Activated T-cell treated with anti-CD3 and anti-CD28 coated beads, Interleukin-2, amount 50 U/mL, for 4 hours (primary cell): Measurements from ENCODE around the gene TLX3. TPM values are rescaled to one million over a fixed set of nuclear protein-coding genes. Genes with fewer than 3 reads are reported as not detected.
"Not testable (repeated sequence)": the region's sequence is repeated elsewhere in the genome, so short reads cannot be mapped to it uniquely, and the experiment has no call there.

Experiments
- ATAC-seq, 2 donors: fragments of 200-7000 bp; cut with Tn5 transposase; one replicate each; pipeline ENCODE4 v1.10.0; 2021
- DNase-seq: peaks from one replicate; pipeline ENCODE4 v3.0.0-alpha.2; 2020
- H3K27me3 Mint-ChIP-seq: one replicate; pipeline ENCODE4 v1.8.0; 2021; ENCODE audit warnings: low read depth, mixed read lengths
- H3K36me3 Mint-ChIP-seq: one replicate; pipeline ENCODE4 v1.8.0; 2022; ENCODE audit warnings: mixed read lengths; ENCODE audit not compliant: insufficient read depth
- H3K4me1 Mint-ChIP-seq: one replicate; pipeline ENCODE4 v1.8.0; 2021; ENCODE audit warnings: low read depth, mixed read lengths
- H3K4me3 Mint-ChIP-seq: one replicate; pipeline ENCODE4 v1.8.0; 2021; ENCODE audit warnings: mild to moderate bottlenecking, moderate library complexity, mixed read lengths
- H3K9me3 Mint-ChIP-seq: one replicate; pipeline ENCODE4 v1.8.0; 2021; ENCODE audit warnings: mixed read lengths
- total RNA-seq, 3 donors: library from RNA; stranded (reverse); gene quantifications; one replicate each; pipeline ENCODE4 v1.2.1, GENCODE V29; 2021

TLX3 gene
- total RNA-seq, 3 donors from 2014 or later = not detected

- Mint-ChIP-seq H3K36me3 (no peaks in the 10 kb centered on the region), H3K4me1 (no peaks in the 10 kb centered on the region), H3K27me3 (peaks cover 45% of the 10 kb centered on the region), H3K4me3 (no peak overlapping the region), H3K9me3 (no peaks in the 10 kb centered on the region)
- DNase-seq = no peak
- ATAC-seq = no peak
Observed at GRCh38 chr5:171323806-171324632, 15.0 kb downstream of the TLX3 start.

GRCh38 chr5:171330021-171330420 lies 21.0 kb downstream of the TLX3 start:
- DNase-seq = no peak
- Mint-ChIP-seq H3K4me1 (no peaks in the 10 kb centered on the region), H3K9me3 (no peaks in the 10 kb centered on the region), H3K36me3 (no peaks in the 10 kb centered on the region), H3K4me3 (no peak overlapping the region), H3K27me3 (peaks cover 26% of the 10 kb centered on the region)
- no peak for ATAC-seq

GRCh38 chr5:171335616-171336015 lies 26.6 kb downstream of the TLX3 start:
- ATAC-seq = no peak
- H3K36me3 Mint-ChIP-seq = no peaks in the 10 kb centered on the region
- peaks cover 6% of the 10 kb centered on the region for H3K4me1 Mint-ChIP-seq
- H3K27me3 Mint-ChIP-seq = peaks cover 46% of the 10 kb centered on the region
- no peak for DNase-seq
- no peak overlapping the region for H3K4me3 Mint-ChIP-seq
- H3K9me3 Mint-ChIP-seq = no peaks in the 10 kb centered on the region

- H3K36me3 Mint-ChIP-seq = no peaks in the 10 kb centered on the region
- no peak for DNase-seq
- peak overlapping the region; percentile 52 for H3K4me3 Mint-ChIP-seq
- peak; percentile 52 to 69 for ATAC-seq
- H3K9me3 Mint-ChIP-seq = no peaks in the 10 kb centered on the region
- H3K27me3 Mint-ChIP-seq = peaks cover 46% of the 10 kb centered on the region
- H3K4me1 Mint-ChIP-seq = peaks cover 6% of the 10 kb centered on the region
Observed at GRCh38 chr5:171336521-171337209, 27.6 kb downstream of the TLX3 start.

GRCh38 chr5:171337210-171337569 lies 28.1 kb downstream of the TLX3 start:
- Mint-ChIP-seq H3K9me3 (no peaks in the 10 kb centered on the region), H3K4me1 (peaks cover 6% of the 10 kb centered on the region), H3K27me3 (peaks cover 43% of the 10 kb centered on the region), H3K36me3 (no peaks in the 10 kb centered on the region), H3K4me3 (peak overlapping the region; percentile 52)
- ATAC-seq = no peak
- DNase-seq = no peak

- Mint-ChIP-seq H3K4me1 (peaks cover 6% of the 10 kb centered on the region), H3K4me3 (no peak overlapping the region), H3K27me3 (peaks cover 33% of the 10 kb centered on the region), H3K9me3 (no peaks in the 10 kb centered on the region), H3K36me3 (no peaks in the 10 kb centered on the region)
- DNase-seq (no peak), ATAC-seq (no peak)
Observed at GRCh38 chr5:171340042-171340441, 31.0 kb downstream of the TLX3 start.

- Mint-ChIP-seq H3K27me3 (peaks cover 28% of the 10 kb centered on the region), H3K4me1 (peaks cover 6% of the 10 kb centered on the region), H3K4me3 (no peak overlapping the region), H3K36me3 (no peaks in the 10 kb centered on the region), H3K9me3 (no peaks in the 10 kb centered on the region)
- DNase-seq (no peak), ATAC-seq (no peak)
Observed at GRCh38 chr5:171340491-171340890, 31.4 kb downstream of the TLX3 start.

GRCh38 chr5:171342362-171343111 lies 33.5 kb downstream of the TLX3 start:
- H3K9me3 Mint-ChIP-seq = no peaks in the 10 kb centered on the region
- peaks cover 8% of the 10 kb centered on the region for H3K27me3 Mint-ChIP-seq
- H3K36me3 Mint-ChIP-seq = no peaks in the 10 kb centered on the region
- H3K4me1 Mint-ChIP-seq = no peaks in the 10 kb centered on the region
- peak; percentile 66 to 79 for ATAC-seq
- H3K4me3 Mint-ChIP-seq = no peak overlapping the region
- no peak for DNase-seq

GRCh38 chr5:171344936-171345608 lies 36.0 kb downstream of the TLX3 start:
- H3K4me3 Mint-ChIP-seq = no peak overlapping the region
- peaks cover 2% of the 10 kb centered on the region for H3K27me3 Mint-ChIP-seq
- ATAC-seq (no peak), DNase-seq (no peak)
- no peaks in the 10 kb centered on the region for H3K36me3 Mint-ChIP-seq
- H3K9me3 Mint-ChIP-seq = no peaks in the 10 kb centered on the region
- no peaks in the 10 kb centered on the region for H3K4me1 Mint-ChIP-seq

- DNase-seq = no peak
- H3K9me3 Mint-ChIP-seq = no peaks in the 10 kb centered on the region
- H3K36me3 Mint-ChIP-seq = no peaks in the 10 kb centered on the region
- no peak overlapping the region for H3K4me3 Mint-ChIP-seq
- no peak for ATAC-seq
- H3K27me3 Mint-ChIP-seq = peaks cover 6% of the 10 kb centered on the region
- H3K4me1 Mint-ChIP-seq = no peaks in the 10 kb centered on the region
Observed at GRCh38 chr5:171351536-171352073, 42.6 kb downstream of the TLX3 start.

GRCh38 chr5:171355302-171355724 lies 46.3 kb downstream of the TLX3 start:
- DNase-seq = no peak
- Mint-ChIP-seq H3K4me1 (no peaks in the 10 kb centered on the region), H3K9me3 (no peaks in the 10 kb centered on the region), H3K36me3 (no peaks in the 10 kb centered on the region), H3K27me3 (peaks cover 5% of the 10 kb centered on the region), H3K4me3 (peak overlapping the region; percentile 54)
- ATAC-seq = peak; percentile 51 to 91

- ATAC-seq (no peak), DNase-seq (no peak)
- Mint-ChIP-seq H3K9me3 (no peaks in the 10 kb centered on the region), H3K27me3 (no peaks in the 10 kb centered on the region), H3K4me1 (no peaks in the 10 kb centered on the region), H3K36me3 (no peaks in the 10 kb centered on the region), H3K4me3 (no peak overlapping the region)
Observed at GRCh38 chr5:171357843-171358242, 48.8 kb downstream of the TLX3 start.

GRCh38 chr5:171361151-171361550 lies 52.1 kb downstream of the TLX3 start:
- DNase-seq, H3K36me3 Mint-ChIP-seq, H3K4me1 Mint-ChIP-seq, H3K9me3 Mint-ChIP-seq, ATAC-seq, H3K4me3 Mint-ChIP-seq: not testable (repeated sequence)
- H3K27me3 Mint-ChIP-seq = peaks cover 23% of the 10 kb centered on the region
